Activated CD4-positive, alpha-beta T cell treated with anti-CD3 and anti-CD28 coated beads for 48 hours (primary cell): Measurements from ENCODE around the gene PTPRG.
A peak's percentile ranks its signal among the peaks of the same experiment; 100 is the strongest.

Experiments used
- DNase-seq: peaks from one replicate; pipeline ENCODE4 v3.0.0-alpha.2; 2020

The PTPRG gene

GRCh38 chr3:61563313-61564271, 2.2 kb downstream of the PTPRG start:
- no peak for DNase-seq

GRCh38 chr3:61564395-61565059, 3.2 kb downstream of the PTPRG start:
- DNase-seq: peak; percentile 36

- no peak for DNase-seq
These were observed 4.2 kb downstream of the PTPRG start for GRCh38 chr3:61565569-61565968.

GRCh38 chr3:61568127-61568526, 6.8 kb downstream of the PTPRG start:
- DNase-seq: no peak

- DNase-seq: no peak
These were observed 8.6 kb downstream of the PTPRG start for GRCh38 chr3:61569856-61570580.

GRCh38 chr3:61570813-61571212, 9.4 kb downstream of the PTPRG start:
- DNase-seq: no peak

GRCh38 chr3:61571516-61572336, 10.4 kb downstream of the PTPRG start:
- DNase-seq: no peak

- no peak for DNase-seq
These were observed 11.5 kb downstream of the PTPRG start for GRCh38 chr3:61572879-61573278.

GRCh38 chr3:61573441-61573840, 12.1 kb downstream of the PTPRG start:
- no peak for DNase-seq

- DNase-seq: no peak
These were observed 13.5 kb downstream of the PTPRG start for GRCh38 chr3:61574854-61575253.

- no peak for DNase-seq
These were observed 14.5 kb downstream of the PTPRG start for GRCh38 chr3:61575893-61576292.

- no peak for DNase-seq
These were observed 16.4 kb downstream of the PTPRG start for GRCh38 chr3:61577760-61578159.

- DNase-seq: no peak
These were observed 17.4 kb downstream of the PTPRG start for GRCh38 chr3:61578667-61579367.

GRCh38 chr3:61579685-61580084, 18.3 kb downstream of the PTPRG start:
- DNase-seq: no peak

GRCh38 chr3:61580982-61581643, 19.7 kb downstream of the PTPRG start:
- DNase-seq: no peak

- no peak for DNase-seq
These were observed 20.9 kb downstream of the PTPRG start for GRCh38 chr3:61582287-61582686.

- DNase-seq: no peak
These were observed 21.5 kb downstream of the PTPRG start for GRCh38 chr3:61582846-61583245.

- no peak for DNase-seq
These were observed 22.8 kb downstream of the PTPRG start for GRCh38 chr3:61583890-61584875.

GRCh38 chr3:61589856-61590255, 28.5 kb downstream of the PTPRG start:
- no peak for DNase-seq

- no peak for DNase-seq
These were observed 29.9 kb downstream of the PTPRG start for GRCh38 chr3:61591300-61591699.
